ENCODE results near the gene DCAF5.
"Not testable (repeated sequence)": the region's sequence is repeated elsewhere in the genome, so short reads cannot be mapped to it uniquely, and the experiment has no call there.

Gene DCAF5

GRCh38 chr14:69181491-69181890 lies 28.6 kb upstream of the DCAF5 start:
- Mint-ChIP-seq H3K9me3 (no peaks in the 10 kb centered on the region), H3K27me3 (ENCODE audit: low read depth, poor library complexity) (peaks cover 29% of the 10 kb centered on the region), H3K36me3 (ENCODE audit: low read depth) (no peaks in the 10 kb centered on the region), H3K27ac (no peak overlapping the region), H3K4me3 (no peak overlapping the region), H3K4me1 (peaks cover 5% of the 10 kb centered on the region)
- no peak for DNase-seq
- TF ChIP-seq CTCF (IDR thresholded peaks at IDR 0.05), result no peak

- no peak for DNase-seq
- Mint-ChIP-seq H3K27me3 (ENCODE audit: low read depth, poor library complexity) (peaks cover 46% of the 10 kb centered on the region), H3K4me3 (no peak overlapping the region), H3K27ac (no peak overlapping the region), H3K9me3 (no peaks in the 10 kb centered on the region), H3K4me1 (no peaks in the 10 kb centered on the region), H3K36me3 (ENCODE audit: low read depth) (no peaks in the 10 kb centered on the region)
- TF ChIP-seq CTCF (IDR thresholded peaks at IDR 0.05), result no peak
These were observed 22.2 kb upstream of the DCAF5 start for GRCh38 chr14:69175130-69175529.

- Mint-ChIP-seq H3K9me3 (no peaks in the 10 kb centered on the region), H3K4me3 (no peak overlapping the region), H3K36me3 (ENCODE audit: low read depth) (no peaks in the 10 kb centered on the region), H3K4me1 (no peaks in the 10 kb centered on the region), H3K27me3 (ENCODE audit: low read depth, poor library complexity) (peaks cover 35% of the 10 kb centered on the region), H3K27ac (no peak overlapping the region)
- TF ChIP-seq CTCF (IDR thresholded peaks at IDR 0.05), result no peak
- no peak for DNase-seq
These were observed 18.6 kb upstream of the DCAF5 start for GRCh38 chr14:69171569-69171968.

GRCh38 chr14:69170839-69171238 lies 17.9 kb upstream of the DCAF5 start:
- Mint-ChIP-seq H3K27ac (no peak overlapping the region), H3K9me3 (no peaks in the 10 kb centered on the region), H3K36me3 (ENCODE audit: low read depth) (no peaks in the 10 kb centered on the region), H3K4me3 (no peak overlapping the region), H3K27me3 (ENCODE audit: low read depth, poor library complexity) (peaks cover 31% of the 10 kb centered on the region), H3K4me1 (no peaks in the 10 kb centered on the region)
- TF ChIP-seq CTCF (IDR thresholded peaks at IDR 0.05), result no peak
- no peak for DNase-seq

GRCh38 chr14:69165787-69166186 lies 12.9 kb upstream of the DCAF5 start:
- H3K27ac Mint-ChIP-seq; H3K36me3 Mint-ChIP-seq (ENCODE audit: low read depth); H3K4me1 Mint-ChIP-seq; H3K4me3 Mint-ChIP-seq; DNase-seq: not testable (repeated sequence)
- peaks cover 20% of the 10 kb centered on the region for H3K27me3 Mint-ChIP-seq (ENCODE audit: low read depth, poor library complexity)
- H3K9me3 Mint-ChIP-seq, result peaks cover 46% of the 10 kb centered on the region

GRCh38 chr14:69161590-69161989 lies 8.7 kb upstream of the DCAF5 start:
- Mint-ChIP-seq H3K27ac (no peak overlapping the region), H3K4me3 (no peak overlapping the region), H3K27me3 (ENCODE audit: low read depth, poor library complexity) (peaks cover 47% of the 10 kb centered on the region), H3K9me3 (peaks cover 48% of the 10 kb centered on the region), H3K36me3 (ENCODE audit: low read depth) (no peaks in the 10 kb centered on the region), H3K4me1 (no peaks in the 10 kb centered on the region)
- no peak for DNase-seq
- TF ChIP-seq CTCF (IDR thresholded peaks at IDR 0.05), result no peak

Measured in nephron progenitor cell (in vitro differentiated cells).